UCSD-AML1 (cell line): ENCODE data around the gene KIF26B.

Experiments
- DNase-seq: peaks from one replicate; lab custom pipeline; 2025; ENCODE audit not compliant: unreplicated experiment; lab: John Stamatoyannopoulos, UW

Gene KIF26B

GRCh38 chr1:245270972-245271371 is 116.2 kb downstream of the KIF26B start:
- no peak for DNase-seq

- no peak for DNase-seq
Measured at GRCh38 chr1:245272676-245273075, 117.9 kb downstream of the KIF26B start.

DNA sequence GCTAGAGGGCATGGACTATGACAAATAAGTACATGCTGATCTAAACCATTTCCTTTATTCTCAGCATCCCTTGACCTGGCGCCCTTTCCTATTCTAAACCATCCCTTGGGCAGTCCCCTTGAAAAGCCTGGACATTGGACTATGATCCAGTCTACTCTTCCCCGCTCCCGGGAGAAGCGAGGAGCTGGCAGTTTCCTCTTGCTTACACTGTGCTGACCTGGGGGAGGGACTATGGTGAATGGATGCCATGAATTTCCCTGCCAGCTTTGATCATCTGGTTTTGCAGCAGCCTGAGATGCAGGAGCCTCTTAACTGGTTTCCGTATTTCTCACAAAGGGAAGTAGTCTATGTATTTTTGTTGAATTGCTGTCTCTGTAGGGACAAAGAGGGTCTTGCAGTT is 121.7 kb downstream of the KIF26B start:
- DNase-seq: no peak

GRCh38 chr1:245277276-245277675 is 122.5 kb downstream of the KIF26B start:
- DNase-seq: peak; percentile 56

GRCh38 chr1:245278846-245279245 is 124.1 kb downstream of the KIF26B start:
- DNase-seq: no peak

GRCh38 chr1:245279346-245279745 is 124.6 kb downstream of the KIF26B start:
- no peak for DNase-seq

- DNase-seq: no peak
Measured at GRCh38 chr1:245283001-245283400, 128.2 kb downstream of the KIF26B start.

- DNase-seq: no peak
Measured at GRCh38 chr1:245285168-245285567, 130.4 kb downstream of the KIF26B start.

- no peak for DNase-seq
Measured at GRCh38 chr1:245288796-245289195, 134.0 kb downstream of the KIF26B start.

DNA sequence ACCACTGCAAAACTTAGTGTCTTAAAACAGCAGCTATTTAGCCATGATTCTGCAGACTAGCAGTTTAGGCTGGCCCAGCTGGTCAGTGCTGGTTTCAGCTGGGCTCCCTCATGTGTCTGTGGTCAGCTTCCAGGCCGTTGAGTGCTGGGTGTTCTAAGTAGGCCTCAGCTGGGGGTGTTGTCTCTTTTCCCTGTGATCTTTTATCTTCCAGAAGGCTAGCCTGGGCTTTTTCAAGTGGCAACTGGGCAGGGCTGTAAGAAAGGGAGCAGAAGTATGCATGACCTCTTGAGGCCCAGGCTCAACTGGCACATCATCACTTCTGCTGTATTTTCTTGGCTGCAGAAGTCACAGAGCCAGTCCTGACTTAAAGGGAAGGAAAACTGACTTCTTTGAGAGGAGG is 136.1 kb downstream of the KIF26B start:
- DNase-seq: no peak

- DNase-seq: no peak
Measured at GRCh38 chr1:245291351-245291750, 136.6 kb downstream of the KIF26B start.

GRCh38 chr1:245292141-245292540 is 137.4 kb downstream of the KIF26B start:
- no peak for DNase-seq

- DNase-seq: no peak
Measured at GRCh38 chr1:245292553-245292952, 137.8 kb downstream of the KIF26B start.

GRCh38 chr1:245294020-245294419 is 139.2 kb downstream of the KIF26B start:
- DNase-seq: no peak

- no peak for DNase-seq
Measured at GRCh38 chr1:245298781-245299180, 144.0 kb downstream of the KIF26B start.

DNA sequence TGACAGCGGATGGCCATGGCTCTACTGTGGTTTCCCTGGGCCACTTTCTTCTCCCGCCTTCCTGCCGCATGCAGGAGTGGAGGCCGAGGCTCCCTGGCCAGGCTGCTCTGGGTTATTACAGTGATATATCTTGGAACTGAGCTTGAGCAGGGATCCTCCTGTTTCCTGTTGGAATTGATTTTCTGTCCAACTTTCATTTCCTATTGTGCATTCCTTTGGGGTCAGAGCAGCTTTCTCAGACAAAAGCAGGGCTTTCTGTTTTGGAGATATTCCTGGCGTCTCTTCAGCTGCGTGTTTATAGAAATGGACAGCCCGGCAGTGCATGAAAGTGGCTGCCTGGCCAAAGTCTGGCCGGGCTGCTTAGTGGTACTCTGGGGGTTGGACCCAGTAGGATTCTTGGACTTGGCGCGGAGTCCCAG is 146.4 kb downstream of the KIF26B start:
- no peak for DNase-seq

- DNase-seq: no peak
Measured at GRCh38 chr1:245301921-245302320, 147.1 kb downstream of the KIF26B start.

GRCh38 chr1:245304698-245305097 is 149.9 kb downstream of the KIF26B start:
- no peak for DNase-seq

GRCh38 chr1:245306020-245306419 is 151.2 kb downstream of the KIF26B start:
- DNase-seq: no peak

GRCh38 chr1:245306628-245307410 is 152.0 kb downstream of the KIF26B start:
- no peak for DNase-seq

- DNase-seq: peak; percentile 39
Measured at GRCh38 chr1:245310571-245311531, 156.1 kb downstream of the KIF26B start.
